C4-2B (cell line): ENCODE measurements around the gene KRTAP9-1.
"Not testable (repeated sequence)": the region's sequence is repeated elsewhere in the genome, so short reads cannot be mapped to it uniquely, and the experiment has no call there.

ENCODE experiments used
- H3K27ac ChIP-seq: fragments of 450-650 bp; 2 replicates; pipeline ENCODE4 v1.5.1; 2017
- CTCF ChIP-seq: fragments of 450-650 bp; conservative IDR thresholded peaks from 2 replicates; pipeline ENCODE4 v1.5.1; 2017; ENCODE audit warnings: mild to moderate bottlenecking
- ZFX ChIP-seq: fragments of 450-650 bp; IDR thresholded peaks from 2 replicates; pipeline ENCODE4 v1.6.1; 2017

Gene KRTAP9-1, protein sequence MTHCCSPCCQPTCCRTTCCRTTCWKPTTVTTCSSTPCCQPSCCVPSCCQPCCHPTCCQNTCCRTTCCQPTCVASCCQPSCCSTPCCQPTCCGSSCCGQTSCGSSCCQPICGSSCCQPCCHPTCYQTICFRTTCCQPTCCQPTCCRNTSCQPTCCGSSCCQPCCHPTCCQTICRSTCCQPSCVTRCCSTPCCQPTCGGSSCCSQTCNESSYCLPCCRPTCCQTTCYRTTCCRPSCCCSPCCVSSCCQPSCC

DNA sequence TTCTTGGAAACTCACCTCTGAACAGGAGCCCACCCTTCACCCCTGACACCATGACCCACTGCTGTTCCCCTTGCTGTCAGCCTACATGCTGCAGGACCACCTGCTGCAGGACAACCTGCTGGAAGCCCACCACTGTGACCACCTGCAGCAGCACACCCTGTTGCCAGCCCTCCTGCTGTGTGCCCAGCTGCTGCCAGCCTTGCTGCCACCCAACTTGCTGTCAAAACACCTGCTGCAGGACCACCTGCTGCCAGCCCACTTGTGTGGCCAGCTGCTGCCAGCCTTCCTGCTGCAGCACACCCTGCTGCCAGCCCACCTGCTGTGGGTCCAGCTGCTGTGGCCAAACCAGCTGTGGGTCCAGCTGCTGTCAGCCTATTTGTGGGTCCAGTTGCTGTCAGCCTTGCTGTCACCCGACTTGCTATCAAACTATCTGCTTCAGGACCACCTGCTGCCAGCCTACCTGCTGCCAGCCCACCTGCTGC lies at the start of gene KRTAP9-1:
KRTAP9-1 (plus strand) TSS at position 51 of the 482 bp plus-strand sequence; CDS start at position 51, 0 bp downstream.
- H3K27ac ChIP-seq, result not testable (repeated sequence)

- no peak for TF ChIP-seq ZFX
- no peak for TF ChIP-seq CTCF
- no peak within 1 kb of the TSS for H3K27ac ChIP-seq
These were observed 49.1 kb upstream of the KRTAP9-1 start, which contains the start of gene KRTAP4-6 for GRCh38 chr17:41140360-41141131. TSS of gene KRTAP4-6 (minus strand) at chr17:41140544. CDS start at chr17:41140487, 57 bp downstream.

DNA sequence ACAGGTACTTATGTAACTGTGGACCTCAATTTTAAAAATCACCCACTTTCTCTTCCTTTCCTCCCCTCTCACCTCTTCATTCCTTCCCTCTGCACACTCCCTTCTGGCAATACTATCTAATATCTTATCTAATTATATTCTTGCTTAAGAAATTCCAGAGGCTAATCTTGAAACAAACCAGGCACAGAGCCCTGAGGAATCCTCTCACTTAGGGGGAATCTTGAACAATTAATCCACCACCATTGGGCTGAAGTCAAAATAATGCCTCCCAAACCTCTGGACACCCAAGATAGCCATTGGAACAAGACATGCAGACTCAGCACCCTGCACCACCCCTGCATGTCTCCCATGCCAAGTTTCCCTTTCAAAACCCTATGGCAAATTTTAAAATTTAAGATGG lies 48.3 kb upstream of the KRTAP9-1 start:
- no peak for TF ChIP-seq CTCF
- TF ChIP-seq ZFX, result no peak

GRCh38 chr17:41144846-41145245 lies 44.8 kb upstream of the KRTAP9-1 start:
- H3K27ac ChIP-seq, result no peak overlapping the region
- TF ChIP-seq ZFX (no peak), CTCF (no peak)

More for the DNA sequence above, 48.3 kb upstream of the KRTAP9-1 start:
- H3K27ac ChIP-seq, result no peak overlapping the region

- TF ChIP-seq CTCF (no peak), ZFX (no peak)
- no peak overlapping the region for H3K27ac ChIP-seq
These were observed 44.4 kb upstream of the KRTAP9-1 start for GRCh38 chr17:41145261-41145660.

DNA sequence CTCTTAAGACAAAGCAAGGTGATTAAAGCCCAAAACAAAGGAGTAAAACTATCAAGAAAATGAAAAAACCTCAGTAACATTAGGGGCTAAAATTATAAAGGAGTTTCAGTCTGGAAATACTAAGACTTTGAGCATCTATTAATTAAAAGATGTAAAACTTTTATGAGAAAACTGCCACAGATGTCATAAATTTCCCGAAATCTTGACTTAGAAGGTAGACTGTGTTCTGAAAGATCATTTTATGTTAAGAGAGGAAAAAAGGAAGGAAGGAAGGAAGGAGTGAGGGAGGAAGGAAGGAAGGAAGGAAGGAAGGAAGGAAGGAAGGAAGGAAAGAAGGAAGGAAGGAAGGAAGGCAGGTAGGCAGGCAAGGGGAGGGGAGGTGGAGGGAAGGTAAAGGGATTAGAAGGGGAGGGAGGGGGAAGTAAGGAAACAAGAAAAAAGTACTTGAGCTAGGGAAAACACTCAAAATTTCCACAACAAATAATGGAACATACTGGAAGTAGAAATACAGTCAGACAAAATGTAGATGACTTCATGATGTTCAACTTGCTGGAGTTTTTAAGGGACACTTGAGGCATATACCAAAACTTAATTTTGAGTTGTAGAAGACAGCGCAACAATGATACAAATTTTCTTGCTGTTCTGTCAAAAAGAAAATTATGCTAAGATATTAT lies 42.0 kb upstream of the KRTAP9-1 start:
- no peak overlapping the region for H3K27ac ChIP-seq
- TF ChIP-seq ZFX (no peak), CTCF (no peak)

DNA sequence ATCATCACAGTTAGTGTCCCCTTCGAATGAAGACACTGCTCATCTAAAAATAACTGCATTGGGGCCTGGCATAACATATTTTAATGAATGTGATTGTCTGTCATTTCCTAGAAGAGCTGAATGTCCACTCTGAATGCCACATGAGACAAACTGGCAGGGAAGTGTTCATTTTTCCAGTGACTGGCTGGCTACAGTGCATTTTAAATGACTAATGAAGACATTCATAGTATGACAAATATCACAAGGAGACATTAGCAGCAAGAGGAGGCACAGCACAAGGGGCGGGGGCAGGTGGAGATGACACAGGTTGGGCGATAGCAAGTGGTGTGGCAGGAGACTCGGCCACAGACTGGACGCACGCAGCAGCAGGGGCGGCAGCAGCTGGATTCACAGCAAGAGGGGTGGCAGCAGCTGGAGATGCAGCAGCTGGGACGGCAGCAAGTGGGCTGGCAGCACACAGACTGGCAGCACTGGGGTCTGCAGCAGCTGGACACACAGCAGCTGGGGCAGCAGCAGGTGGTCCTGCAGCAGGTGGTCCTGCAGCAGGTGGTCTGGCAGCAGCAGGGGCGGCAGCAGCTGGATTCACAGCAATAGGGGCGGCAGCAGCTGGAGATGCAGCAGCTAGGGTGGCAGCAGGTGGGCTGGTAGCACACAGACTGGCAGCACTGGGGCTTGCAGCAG lies 40.6 kb upstream of the KRTAP9-1 start:
- H3K27ac ChIP-seq, result not testable (repeated sequence)

- TF ChIP-seq CTCF, result no peak
- TF ChIP-seq ZFX, result no peak
- H3K27ac ChIP-seq, result no peak within 1 kb of the TSS
These were observed 40.1 kb upstream of the KRTAP9-1 start, which contains the start of gene KRTAP4-5 for GRCh38 chr17:41149652-41149985. TSS of gene KRTAP4-5 (minus strand) at chr17:41149825. CDS start at chr17:41149767, 58 bp downstream.
